Activated T-helper 1 cell treated with anti-CD3 and anti-CD28 coated beads, Interleukin-12 subunit alpha, Interleukin-12 subunit beta, Interleukin-2, Interleukin-4 antibody, amounts not matched to agents 30 ng/mL and 10 ng/mL and 1 ng/mL, durations not matched to agents 14 hours and 24 hours and 36 hours (primary cell): ENCODE results near the gene RNFT2. TPM values are rescaled to one million over a fixed set of nuclear protein-coding genes. Genes with fewer than 3 reads are reported as not detected.
"Not testable (repeated sequence)": the region's sequence is repeated elsewhere in the genome, so short reads cannot be mapped to it uniquely, and the experiment has no call there.

Source experiments
- DNase-seq: peaks from one replicate; pipeline ENCODE4 v3.0.0; 2021; ENCODE audit warnings: low spot score
- H3K27ac Mint-ChIP-seq: one replicate; pipeline ENCODE4 v1.8.0; 2021; ENCODE audit warnings: mild to moderate bottlenecking, mixed read lengths
- H3K27me3 Mint-ChIP-seq: one replicate; pipeline ENCODE4 v1.8.0; 2022; ENCODE audit warnings: mild to moderate bottlenecking, moderate library complexity, mixed read lengths; ENCODE audit not compliant: insufficient read depth
- H3K36me3 Mint-ChIP-seq: one replicate; pipeline ENCODE4 v1.8.0; 2021; ENCODE audit warnings: low read depth, mixed read lengths
- H3K4me1 Mint-ChIP-seq: one replicate; pipeline ENCODE4 v1.8.0; 2021; ENCODE audit warnings: low read depth, mixed read lengths
- H3K4me3 Mint-ChIP-seq: one replicate; pipeline ENCODE4 v1.8.0; 2021; ENCODE audit warnings: mild to moderate bottlenecking, moderate library complexity, mixed read lengths
- H3K9me3 Mint-ChIP-seq: one replicate; pipeline ENCODE4 v1.8.0; 2021; ENCODE audit warnings: mixed read lengths
- intact Hi-C: fragments of 100-400 bp; cut with micrococcal nuclease; formaldehyde crosslinking; loops from one replicate; pipeline ENCODE4 v1.15.1; 2024
- total RNA-seq: library from RNA; stranded (reverse); gene quantifications from 2 replicates; pipeline ENCODE4 v1.2.3, GENCODE V29; 2022

The RNFT2 gene
- total RNA-seq, 1 donor from 2014 or later, result 8.0 TPM

DNA sequence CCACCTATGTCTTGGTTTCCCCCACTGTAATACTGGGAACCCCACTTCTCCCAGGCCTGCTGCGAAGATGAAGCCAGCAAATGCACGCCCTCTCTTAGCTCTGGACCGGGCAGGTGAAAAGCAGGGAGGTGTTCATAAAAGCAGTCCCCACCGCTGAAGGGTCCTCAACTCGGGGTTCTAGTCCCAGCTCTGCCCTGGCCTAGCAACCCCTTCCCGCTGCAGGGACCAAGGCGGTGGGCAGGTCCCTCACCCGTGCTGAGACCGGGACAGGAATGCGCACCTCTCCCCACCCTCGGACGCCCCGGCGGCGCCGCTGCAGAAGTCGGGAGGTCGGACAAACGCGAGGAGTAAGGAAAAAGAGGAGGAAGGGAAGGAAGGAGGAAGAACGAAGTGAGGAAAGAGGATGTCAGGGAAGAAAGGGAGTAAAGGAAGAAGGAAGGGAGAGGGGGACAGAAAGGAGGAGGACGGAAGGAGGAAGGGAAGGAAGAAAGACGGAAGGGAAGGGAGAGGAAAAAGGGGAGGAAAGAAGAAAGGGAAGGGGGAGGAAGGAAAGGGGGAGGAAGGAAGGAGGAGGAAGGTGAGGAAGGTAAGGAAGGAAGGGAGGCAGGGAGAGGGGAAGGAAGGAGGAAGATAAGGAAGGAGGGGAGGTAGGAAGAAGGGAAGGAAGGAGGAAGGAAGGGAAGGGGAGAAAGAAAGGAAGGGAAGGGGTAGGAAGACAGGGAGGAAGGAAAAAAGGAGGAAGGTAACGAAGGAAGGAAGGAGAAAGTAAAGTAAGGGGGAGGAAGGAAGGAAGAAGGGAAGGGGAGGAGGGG, 947 bp upstream of the RNFT2 start:
- peaks cover 13% of the 10 kb centered on the region for H3K4me1 Mint-ChIP-seq

GRCh38 chr12:116739381-116739887, 1.3 kb downstream of the RNFT2 start:
- DNase-seq, result no peak
- Mint-ChIP-seq H3K4me1 (peaks cover 13% of the 10 kb centered on the region), H3K4me3 (no peak overlapping the region), H3K27me3 (no peaks in the 10 kb centered on the region), H3K27ac (no peak overlapping the region), H3K9me3 (no peaks in the 10 kb centered on the region), H3K36me3 (peaks cover 8% of the 10 kb centered on the region)
- intact Hi-C loops, result loop anchor here (2.0 to 5.0 kb wide), 3 partner anchors 207 to 1637 kb away; partner anchors contain the start of genes MED13L and SUDS3

More for the DNA sequence above, 947 bp upstream of the RNFT2 start:
- DNase-seq, result no peak
- peak overlapping the region; percentile 85 for H3K27ac Mint-ChIP-seq
- intact Hi-C loops, result loop anchor here (5.0 kb wide), 2 partner anchors 205 to 460 kb away; partner anchors contain the start of gene MED13L
- H3K36me3 Mint-ChIP-seq, result peaks cover 17% of the 10 kb centered on the region
- H3K27me3 Mint-ChIP-seq, result no peaks in the 10 kb centered on the region
- H3K4me3 Mint-ChIP-seq, result peak overlapping the region; percentile 85
- H3K9me3 Mint-ChIP-seq, result no peaks in the 10 kb centered on the region

DNA sequence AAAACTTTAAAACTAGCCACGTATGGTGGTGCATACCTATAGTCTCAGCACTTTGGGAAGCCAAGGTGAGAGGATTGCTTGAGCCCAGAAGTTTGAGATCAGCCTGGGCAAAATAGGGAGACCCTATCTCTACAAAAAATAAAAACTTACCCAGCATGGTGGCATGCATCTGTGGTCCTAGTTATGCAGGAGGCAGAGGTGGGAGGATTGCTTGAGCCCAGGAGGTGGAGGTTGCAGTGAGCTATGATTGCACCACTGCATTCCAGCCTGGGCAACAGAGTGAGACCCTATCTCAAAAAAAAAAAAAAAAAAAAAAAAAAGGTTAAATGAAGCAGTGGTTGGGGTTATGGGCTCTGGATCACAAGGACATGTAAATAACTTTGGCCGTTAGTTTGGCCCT, 4.7 kb downstream of the RNFT2 start:
- H3K27me3 Mint-ChIP-seq, H3K27ac Mint-ChIP-seq, H3K9me3 Mint-ChIP-seq, intact Hi-C loops, H3K36me3 Mint-ChIP-seq, H3K4me3 Mint-ChIP-seq, DNase-seq, H3K4me1 Mint-ChIP-seq: not testable (repeated sequence)

- H3K4me3 Mint-ChIP-seq, result no peak overlapping the region
- H3K27me3 Mint-ChIP-seq, result no peaks in the 10 kb centered on the region
- no peak for DNase-seq
- intact Hi-C loops, result no loop called here
- H3K9me3 Mint-ChIP-seq, result no peaks in the 10 kb centered on the region
- H3K36me3 Mint-ChIP-seq, result no peaks in the 10 kb centered on the region
- no peak overlapping the region for H3K27ac Mint-ChIP-seq
- H3K4me1 Mint-ChIP-seq, result no peaks in the 10 kb centered on the region
Measured at GRCh38 chr12:116744766-116745165, 6.7 kb downstream of the RNFT2 start.

GRCh38 chr12:116745554-116745953, 7.4 kb downstream of the RNFT2 start:
- H3K36me3 Mint-ChIP-seq, result no peaks in the 10 kb centered on the region
- no peak for DNase-seq
- intact Hi-C loops, result no loop called here
- no peaks in the 10 kb centered on the region for H3K27me3 Mint-ChIP-seq
- H3K4me1 Mint-ChIP-seq, result no peaks in the 10 kb centered on the region
- H3K4me3 Mint-ChIP-seq, result no peak overlapping the region
- H3K27ac Mint-ChIP-seq, result no peak overlapping the region
- H3K9me3 Mint-ChIP-seq, result no peaks in the 10 kb centered on the region

DNA sequence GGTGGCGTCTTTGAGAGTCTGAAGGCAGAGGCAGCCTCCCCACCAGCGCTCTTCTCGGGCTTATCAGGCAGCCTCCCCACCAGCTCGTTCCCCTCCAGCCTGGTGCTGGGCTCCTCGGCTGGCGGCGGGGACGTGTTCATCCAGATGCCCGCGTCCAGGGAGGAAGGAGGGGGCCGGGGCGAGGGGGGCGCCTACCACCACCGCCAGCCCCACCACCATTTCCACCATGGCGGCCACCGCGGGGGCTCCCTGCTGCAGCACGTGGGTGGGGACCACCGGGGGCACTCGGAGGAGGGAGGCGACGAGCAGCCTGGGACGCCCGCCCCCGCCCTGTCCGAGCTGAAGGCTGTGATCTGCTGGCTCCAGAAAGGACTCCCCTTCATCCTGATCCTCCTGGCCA, 11.8 kb downstream of the RNFT2 start:
- intact Hi-C loops, result no loop called here
- Mint-ChIP-seq H3K27me3 (no peaks in the 10 kb centered on the region), H3K4me1 (no peaks in the 10 kb centered on the region), H3K36me3 (no peaks in the 10 kb centered on the region), H3K4me3 (no peak overlapping the region), H3K9me3 (no peaks in the 10 kb centered on the region), H3K27ac (no peak overlapping the region)
- DNase-seq, result no peak

DNA sequence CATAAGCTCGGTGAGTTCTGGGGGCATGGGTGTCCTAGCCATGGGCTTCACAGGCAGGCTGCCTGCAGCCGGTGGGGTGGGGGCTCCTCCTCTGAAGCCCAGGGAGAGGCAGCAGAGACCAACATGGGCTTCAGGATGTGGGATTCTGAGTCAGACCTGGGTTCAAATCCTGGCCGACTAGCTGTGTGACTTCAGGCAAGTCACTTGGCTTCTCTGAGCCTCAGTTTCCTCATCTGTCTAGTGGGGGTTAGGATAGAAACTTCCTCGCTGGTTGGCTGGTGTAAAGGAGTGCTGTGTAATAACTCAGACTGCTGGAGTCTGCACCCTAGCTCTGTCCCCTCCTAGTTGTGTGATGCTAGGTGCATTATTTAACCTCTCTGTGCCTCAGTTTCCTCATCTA, 12.2 kb downstream of the RNFT2 start:
- H3K27ac Mint-ChIP-seq, result no peak overlapping the region
- H3K4me3 Mint-ChIP-seq, result no peak overlapping the region
- intact Hi-C loops, result no loop called here
- DNase-seq, result no peak
- no peaks in the 10 kb centered on the region for H3K4me1 Mint-ChIP-seq
- no peaks in the 10 kb centered on the region for H3K36me3 Mint-ChIP-seq
- no peaks in the 10 kb centered on the region for H3K27me3 Mint-ChIP-seq
- no peaks in the 10 kb centered on the region for H3K9me3 Mint-ChIP-seq

DNA sequence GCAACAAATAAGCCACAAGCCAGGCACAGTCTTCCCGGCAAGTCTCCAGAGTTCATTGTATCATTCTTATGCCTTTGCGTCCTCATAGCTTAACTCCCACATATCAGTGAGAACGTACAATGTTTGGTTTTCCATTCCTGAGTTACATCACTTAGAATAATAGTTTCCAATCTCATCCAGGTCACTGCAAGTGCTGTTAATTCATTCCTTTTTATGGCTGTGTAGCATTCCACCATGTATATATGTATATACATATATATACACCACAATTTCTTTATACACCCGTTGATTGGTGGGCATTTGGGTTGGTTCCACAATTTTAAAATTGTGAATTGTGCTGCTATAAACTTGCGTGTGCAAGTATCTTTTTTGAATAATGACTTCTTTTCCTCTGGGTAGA, 16.0 kb downstream of the RNFT2 start:
- H3K4me1 Mint-ChIP-seq, result peaks cover 15% of the 10 kb centered on the region
- DNase-seq, H3K4me3 Mint-ChIP-seq, H3K9me3 Mint-ChIP-seq, H3K27me3 Mint-ChIP-seq, H3K27ac Mint-ChIP-seq, H3K36me3 Mint-ChIP-seq, intact Hi-C loops: not testable (repeated sequence)

- H3K36me3 Mint-ChIP-seq, H3K9me3 Mint-ChIP-seq, H3K27me3 Mint-ChIP-seq, DNase-seq, H3K4me3 Mint-ChIP-seq, intact Hi-C loops, H3K27ac Mint-ChIP-seq: not testable (repeated sequence)
- H3K4me1 Mint-ChIP-seq, result peaks cover 15% of the 10 kb centered on the region
Measured at GRCh38 chr12:116754783-116755182, 16.7 kb downstream of the RNFT2 start.

GRCh38 chr12:116759783-116760621, 21.9 kb downstream of the RNFT2 start:
- Mint-ChIP-seq H3K4me3 (peak overlapping the region; percentile 76), H3K27ac (peak overlapping the region; percentile 62), H3K4me1 (peaks cover 15% of the 10 kb centered on the region), H3K27me3 (no peaks in the 10 kb centered on the region), H3K9me3 (no peaks in the 10 kb centered on the region), H3K36me3 (no peaks in the 10 kb centered on the region)
- intact Hi-C loops, result no loop called here
- DNase-seq, result no peak

DNA sequence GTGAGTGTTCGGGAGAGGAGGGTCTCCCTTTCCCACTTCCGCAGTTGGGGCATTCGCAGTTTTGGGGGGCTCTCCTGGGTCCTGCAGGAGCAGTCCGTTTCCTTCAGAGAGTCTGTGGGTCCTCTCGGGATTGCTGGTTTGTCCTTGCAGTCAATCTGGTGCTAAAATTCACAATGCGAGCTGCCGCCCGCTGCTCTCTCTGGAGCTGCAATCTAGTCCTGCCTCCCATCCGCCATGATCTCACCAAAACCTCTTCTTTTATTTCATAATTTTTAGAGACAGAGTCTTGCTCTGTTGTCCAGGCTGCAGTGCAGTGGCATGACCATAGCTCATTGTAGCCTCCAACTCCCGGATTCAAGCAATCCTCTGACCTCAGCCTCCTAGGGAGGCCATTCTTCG, 22.5 kb downstream of the RNFT2 start:
- Mint-ChIP-seq H3K27ac (no peak overlapping the region), H3K4me1 (peaks cover 15% of the 10 kb centered on the region), H3K27me3 (no peaks in the 10 kb centered on the region), H3K4me3 (peak overlapping the region; percentile 76), H3K36me3 (no peaks in the 10 kb centered on the region), H3K9me3 (no peaks in the 10 kb centered on the region)
- no peak for DNase-seq
- intact Hi-C loops, result no loop called here

- Mint-ChIP-seq H3K36me3 (no peaks in the 10 kb centered on the region), H3K27me3 (no peaks in the 10 kb centered on the region)
- intact Hi-C loops, result no loop called here
Measured at GRCh38 chr12:116761499-116761898, 23.4 kb downstream of the RNFT2 start.

DNA sequence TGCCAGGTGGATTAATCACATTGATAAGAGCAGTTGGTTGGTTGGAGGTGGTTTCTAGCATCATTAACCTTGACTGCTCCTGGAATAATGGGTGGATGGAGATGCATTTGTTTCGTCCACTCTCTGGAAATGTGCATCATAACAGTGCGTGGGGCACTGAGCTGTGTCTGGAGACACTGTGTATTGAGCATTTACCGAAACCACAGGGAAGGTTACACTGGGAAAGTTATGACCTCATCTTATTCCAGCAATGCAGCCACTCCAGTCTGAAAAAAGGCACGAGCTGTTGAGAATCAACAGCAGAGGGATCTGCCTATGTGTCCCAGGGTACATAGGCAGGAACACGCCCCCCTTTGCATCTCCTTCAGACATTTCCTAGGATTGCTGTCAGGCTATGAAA, 27.2 kb downstream of the RNFT2 start:
- no peak overlapping the region for H3K27ac Mint-ChIP-seq
- H3K36me3 Mint-ChIP-seq, result no peaks in the 10 kb centered on the region
- H3K4me1 Mint-ChIP-seq, result no peaks in the 10 kb centered on the region
- no peaks in the 10 kb centered on the region for H3K9me3 Mint-ChIP-seq
- no peak for DNase-seq
- H3K27me3 Mint-ChIP-seq, result no peaks in the 10 kb centered on the region
- intact Hi-C loops, result no loop called here
- no peak overlapping the region for H3K4me3 Mint-ChIP-seq

More at GRCh38 chr12:116761499-116761898, 23.4 kb downstream of the RNFT2 start:
- DNase-seq, result no peak
- Mint-ChIP-seq H3K27ac (no peak overlapping the region), H3K4me3 (no peak overlapping the region), H3K4me1 (peaks cover 15% of the 10 kb centered on the region), H3K9me3 (no peaks in the 10 kb centered on the region)
